HG02981 (cell line): ENCODE measurements around the gene MUC4.
"Not testable (repeated sequence)": the region's sequence is repeated elsewhere in the genome, so short reads cannot be mapped to it uniquely, and the experiment has no call there.

ENCODE experiments used
- ATAC-seq: cut with Tn5 transposase; IDR thresholded peaks from one replicate; pipeline ENCODE4 v1.9.1; 2021; ENCODE audit warnings: mild to moderate bottlenecking, moderate library complexity; ENCODE audit not compliant: unreplicated experiment

MUC4 gene

GRCh38 chr3:195750797-195751520 lies 60.8 kb downstream of the MUC4 start:
- no peak for ATAC-seq

GRCh38 chr3:195749101-195749500 lies 62.6 kb downstream of the MUC4 start:
- ATAC-seq: not testable (repeated sequence)

GRCh38 chr3:195748661-195749060 lies 63.1 kb downstream of the MUC4 start:
- no peak for ATAC-seq

DNA sequence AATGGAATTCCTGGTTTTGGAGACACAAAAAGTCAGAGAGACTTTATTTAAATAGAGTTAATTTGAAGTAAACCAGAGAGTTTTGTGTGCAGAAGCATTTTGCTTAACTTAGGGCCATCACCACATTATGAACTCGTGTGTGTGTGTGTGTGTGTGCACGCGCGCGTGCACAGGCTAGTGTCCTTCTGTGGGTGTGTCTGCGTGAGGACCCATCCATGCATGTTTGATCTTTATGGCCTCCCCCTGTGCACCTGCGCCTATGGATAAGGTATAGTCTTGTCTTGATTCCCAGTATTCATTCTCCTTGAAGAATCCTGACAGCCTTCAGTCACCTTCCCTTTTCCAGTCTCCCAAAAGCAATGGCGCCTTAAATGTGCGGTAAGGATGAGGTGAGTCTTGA lies 65.0 kb downstream of the MUC4 start:
- no peak for ATAC-seq

GRCh38 chr3:195746346-195746745 lies 65.4 kb downstream of the MUC4 start:
- no peak for ATAC-seq

DNA sequence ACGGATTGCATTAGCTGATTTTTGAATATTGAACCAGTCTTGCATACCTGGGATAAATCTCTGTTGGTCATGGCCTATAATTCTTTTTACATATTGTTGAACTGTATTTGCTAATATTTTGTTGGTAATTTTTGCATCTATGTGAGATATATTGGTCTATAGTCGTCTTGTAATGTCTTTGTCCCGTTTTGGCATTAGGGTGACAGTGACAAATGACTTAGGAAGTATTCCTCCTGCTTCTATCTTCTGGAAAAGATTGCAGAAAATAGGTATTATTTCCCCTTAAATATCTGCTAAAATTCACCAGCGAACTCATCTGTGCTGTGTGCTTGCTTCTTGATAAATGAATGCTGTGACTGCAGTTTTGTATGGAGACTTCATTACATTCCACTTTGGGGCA lies 67.3 kb downstream of the MUC4 start:
- ATAC-seq: no peak

- ATAC-seq: no peak
Measured at GRCh38 chr3:195739561-195740111, 72.1 kb downstream of the MUC4 start.

GRCh38 chr3:195738274-195739044 lies 73.3 kb downstream of the MUC4 start:
- no peak for ATAC-seq

DNA sequence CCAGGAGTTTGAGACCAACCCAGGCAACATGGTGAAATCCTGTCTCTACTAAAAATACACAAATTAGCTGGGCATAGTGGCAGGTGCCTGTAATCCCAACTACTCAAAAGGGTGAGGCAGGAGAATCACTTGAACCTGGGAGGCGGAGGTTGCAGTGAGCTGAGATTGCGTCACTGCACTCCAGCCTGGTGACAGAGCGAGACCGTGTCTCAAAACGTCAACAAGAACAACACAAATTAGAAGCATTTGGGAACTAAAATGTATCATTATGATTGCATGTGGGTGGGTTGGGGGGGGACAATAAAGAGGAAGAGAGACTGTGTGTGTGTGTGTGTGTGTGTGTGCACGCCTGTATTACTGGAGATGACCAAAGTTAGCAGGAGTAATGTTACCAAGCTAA lies 73.9 kb downstream of the MUC4 start:
- ATAC-seq: not testable (repeated sequence)

DNA sequence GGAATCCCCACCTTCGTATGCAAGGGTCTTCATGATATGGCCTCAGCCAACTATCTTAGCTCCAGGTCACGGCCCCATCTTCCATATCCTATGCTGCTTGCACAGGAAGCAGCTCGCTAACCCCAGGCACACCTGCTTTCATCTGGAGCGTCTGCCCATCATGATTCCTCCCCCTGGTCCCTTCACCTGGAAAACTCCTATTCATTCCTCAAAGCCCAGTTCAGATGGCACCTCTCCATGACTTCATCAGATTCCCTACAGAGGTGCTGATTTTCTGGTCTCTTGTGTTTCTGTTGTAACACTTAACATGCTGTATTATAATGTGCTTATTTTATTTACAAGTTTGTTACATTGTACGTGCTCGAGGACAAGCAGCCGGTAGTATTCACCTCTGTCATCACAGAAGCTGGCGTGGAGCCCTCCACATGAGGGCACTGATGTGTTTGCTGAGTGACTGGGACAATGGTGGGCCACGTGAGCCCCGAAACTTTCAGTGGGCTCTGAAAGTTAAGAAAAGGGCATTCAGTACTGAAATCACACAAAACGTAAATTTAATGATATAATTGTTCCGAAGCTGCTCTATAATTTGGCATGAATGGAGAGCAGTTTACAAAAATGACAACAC lies 74.8 kb downstream of the MUC4 start:
- no peak for ATAC-seq

- no peak for ATAC-seq
Measured at GRCh38 chr3:195735036-195735695, 76.6 kb downstream of the MUC4 start.

DNA sequence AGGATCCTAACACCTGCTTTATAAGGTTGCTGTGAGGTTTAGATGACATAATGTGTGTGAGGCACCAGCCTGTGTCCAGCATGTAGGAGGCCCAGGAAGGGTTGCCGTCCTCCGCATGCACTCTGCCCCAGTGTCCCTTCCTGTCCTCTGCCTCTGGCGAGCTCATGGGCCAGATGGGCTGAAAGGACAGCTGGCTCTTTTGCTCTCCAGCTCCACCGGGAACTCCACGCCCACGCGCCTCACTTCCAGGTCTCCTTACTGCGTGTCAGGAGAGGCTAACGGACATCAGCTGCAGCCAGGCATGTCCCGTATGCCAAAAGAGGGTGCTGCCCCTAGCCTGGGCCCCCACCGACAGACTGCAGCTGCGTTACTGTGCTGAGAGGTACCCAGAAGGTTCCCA lies 78.8 kb downstream of the MUC4 start:
- ATAC-seq: no peak

GRCh38 chr3:195731356-195731905 lies 80.3 kb downstream of the MUC4 start:
- no peak for ATAC-seq

- ATAC-seq: no peak
Measured at GRCh38 chr3:195729476-195730251, 82.1 kb downstream of the MUC4 start.

- ATAC-seq: not testable (repeated sequence)
Measured at GRCh38 chr3:195728789-195729188, 82.9 kb downstream of the MUC4 start.

DNA sequence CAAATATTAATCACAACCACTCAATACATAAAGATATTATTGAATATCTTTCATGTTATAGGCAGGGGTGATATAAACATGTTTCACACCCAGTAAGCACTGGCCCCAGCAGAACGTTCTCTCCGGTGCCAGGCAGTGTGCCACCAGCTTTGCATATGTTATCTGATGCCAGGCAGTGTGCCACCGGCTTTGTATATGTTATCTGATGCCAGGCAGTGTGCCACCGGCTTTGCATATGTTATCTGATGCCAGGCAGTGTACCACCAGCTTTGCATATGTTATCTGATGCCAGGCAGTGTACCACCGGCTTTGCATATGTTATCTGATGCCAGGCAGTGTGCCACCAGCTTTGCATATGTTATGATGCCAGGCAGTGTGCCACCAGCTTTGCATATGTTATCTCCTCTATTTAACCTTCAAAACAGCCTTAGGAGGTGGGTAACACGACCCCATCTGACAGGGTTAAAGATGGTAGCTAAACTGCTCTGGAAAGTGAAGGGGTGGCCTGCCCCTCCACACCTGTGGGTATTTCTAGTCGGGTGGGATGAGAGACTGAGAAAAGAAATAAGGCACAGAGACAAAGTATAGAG lies 84.0 kb downstream of the MUC4 start:
- no peak for ATAC-seq

GRCh38 chr3:195725916-195726740 lies 85.6 kb downstream of the MUC4 start:
- ATAC-seq: not testable (repeated sequence)

DNA sequence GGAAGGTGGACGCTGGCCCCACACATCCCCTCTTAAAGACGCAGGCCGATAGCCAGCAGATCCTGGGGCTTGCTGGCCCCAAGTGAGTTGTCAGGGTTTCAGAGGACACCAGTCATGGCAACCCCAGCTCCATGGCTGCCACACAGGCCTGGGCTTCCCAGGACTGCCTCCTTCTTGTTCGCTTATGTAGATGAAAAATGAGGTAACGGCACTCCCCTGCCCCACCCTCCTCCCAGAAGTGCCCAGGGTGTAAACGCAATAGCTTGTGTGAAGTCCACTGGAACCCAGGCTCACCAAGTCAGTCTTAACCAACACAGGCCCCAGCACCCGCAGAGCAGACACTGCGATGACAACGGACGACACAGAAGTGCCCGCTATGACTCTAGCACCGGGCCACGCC lies 87.4 kb downstream of the MUC4 start:
- ATAC-seq: not testable (repeated sequence)

DNA sequence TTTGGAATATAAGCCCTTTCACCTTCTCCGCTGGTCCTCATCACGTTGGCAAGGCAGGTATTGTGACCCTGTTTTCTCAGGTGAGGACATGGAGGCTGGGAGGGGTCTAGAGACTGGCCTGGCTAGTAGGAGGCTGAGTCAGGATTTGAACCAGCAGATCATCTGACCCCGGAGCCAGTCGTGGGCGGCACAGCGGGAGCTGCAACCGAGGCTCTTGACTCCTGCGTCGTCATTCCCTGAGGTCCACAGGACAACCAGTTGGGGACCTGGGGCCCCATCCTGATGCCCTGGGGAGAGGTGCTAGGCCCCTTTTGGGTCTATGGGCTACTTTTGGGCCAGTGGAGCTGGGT lies 88.8 kb downstream of the MUC4 start:
- not testable (repeated sequence) for ATAC-seq
